GM23338 (cell line): ENCODE measurements around the gene STX16. TPM values are rescaled to one million over a fixed set of nuclear protein-coding genes. Genes with fewer than 3 reads are reported as not detected.

Experiments used
- ATAC-seq: fragments of 200-7000 bp; cut with Tn5 transposase; 3 replicates; pipeline ENCODE4 v1.9.1; 2020
- DNase-seq: peaks from one replicate; pipeline ENCODE4 v3.0.0-alpha.2; 2015; ENCODE audit warnings: low spot score
- H2AFZ ChIP-seq: fragments of 200-600 bp; sonication (generic); 2 replicates; pipeline ENCODE4 v1.8.0; 2016; ENCODE audit warnings: antibody characterized with exemption, mild to moderate bottlenecking, moderate library complexity
- H3F3A ChIP-seq: fragments of 200-600 bp; sonication (generic); replicated peaks from 2 replicates; pipeline ENCODE4 v1.8.0; 2017; ENCODE audit warnings: antibody characterized with exemption, mixed run types, low read depth
- H3K27ac ChIP-seq: fragments of 200-600 bp; sonication (generic); 2 replicates; pipeline ENCODE4 v1.6.1; 2016; ENCODE audit warnings: low read depth
- H3K27me3 ChIP-seq: fragments of 200-600 bp; sonication (generic); 2 replicates; pipeline ENCODE4 v1.8.0; 2016; ENCODE audit warnings: mild to moderate bottlenecking, mixed run types, moderate library complexity; ENCODE audit not compliant: insufficient read depth
- H3K36me3 ChIP-seq: fragments of 200-600 bp; sonication (generic); 2 replicates; pipeline ENCODE4 v1.8.0; 2016; ENCODE audit warnings: mild to moderate bottlenecking; ENCODE audit not compliant: insufficient read depth
- H3K4me1 ChIP-seq: fragments of 200-600 bp; sonication (generic); 2 replicates; pipeline ENCODE4 v1.8.0; 2016; ENCODE audit warnings: mild to moderate bottlenecking, moderate library complexity; ENCODE audit not compliant: insufficient read depth
- H3K4me2 ChIP-seq: fragments of 200-600 bp; sonication (generic); 2 replicates; pipeline ENCODE4 v1.7.1; 2017; ENCODE audit warnings: mixed run types
- H3K4me3 ChIP-seq: fragments of 200-600 bp; sonication (generic); 2 replicates; pipeline ENCODE4 v1.6.1; 2016; ENCODE audit warnings: mixed run types
- H3K79me2 ChIP-seq: fragments of 200-600 bp; sonication (generic); replicated peaks from 2 replicates; pipeline ENCODE4 v1.8.0; 2017; ENCODE audit warnings: mild to moderate bottlenecking; ENCODE audit not compliant: insufficient read depth
- H3K9me2 ChIP-seq: fragments of 200-600 bp; sonication (generic); 2 replicates; pipeline ENCODE4 v1.8.0; 2017; ENCODE audit not compliant: insufficient read depth
- H4K20me1 ChIP-seq: fragments of 200-600 bp; sonication (generic); replicated peaks from 2 replicates; pipeline ENCODE4 v1.8.0; 2017; ENCODE audit warnings: mild to moderate bottlenecking; ENCODE audit not compliant: insufficient read depth
- H3K27ac Mint-ChIP-seq: 2 replicates; pipeline ENCODE4 v1.8.0; 2020; ENCODE audit warnings: inconsistent platforms, mild to moderate bottlenecking, moderate library complexity, mixed read lengths
- H3K27me3 Mint-ChIP-seq: 3 replicates; pipeline ENCODE4 v1.8.0; 2022; ENCODE audit warnings: low read depth, mild to moderate bottlenecking, moderate library complexity, mixed read lengths, inconsistent platforms; ENCODE audit not compliant: insufficient read depth, poor library complexity
- H3K36me3 Mint-ChIP-seq: 3 replicates; pipeline ENCODE4 v1.8.0; 2021; ENCODE audit warnings: low read depth, mild to moderate bottlenecking, inconsistent platforms, moderate library complexity, mixed read lengths
- H3K4me1 Mint-ChIP-seq: 3 replicates; pipeline ENCODE4 v1.8.0; 2020; ENCODE audit warnings: mild to moderate bottlenecking, inconsistent platforms, mixed read lengths
- H3K4me3 Mint-ChIP-seq: 3 replicates; pipeline ENCODE4 v1.8.0; 2021; ENCODE audit warnings: moderate library complexity, mild to moderate bottlenecking, inconsistent platforms, mixed read lengths
- H3K9me3 Mint-ChIP-seq: 3 replicates; pipeline ENCODE4 v1.8.0; 2020; ENCODE audit warnings: moderate library complexity, mild to moderate bottlenecking, inconsistent platforms, mixed read lengths
- CREB1 ChIP-seq: fragments of 250-450 bp; sonication (Bioruptor Pico); IDR thresholded peaks from 2 replicates; pipeline ENCODE4 v1.5.0; 2020; ENCODE audit warnings: low read depth, mild to moderate bottlenecking, moderate library complexity
- EZH2phosphoT487 ChIP-seq: fragments of 200-600 bp; sonication (generic); IDR thresholded peaks from one replicate; pipeline ENCODE4 v1.8.1; 2018; ENCODE audit warnings: antibody characterized with exemption; ENCODE audit not compliant: unreplicated experiment
- JUNB ChIP-seq: IDR thresholded peaks from one replicate; pipeline ENCODE4 v1.6.1; 2016; ENCODE audit warnings: antibody characterized with exemption; ENCODE audit not compliant: unreplicated experiment
- POLR2AphosphoS5 ChIP-seq: IDR thresholded peaks from 2 replicates; pipeline ENCODE4 v1.6.1; 2016; ENCODE audit warnings: antibody characterized with exemption, low read depth
- ZNF114 ChIP-seq: fragments of 250-450 bp; sonication (Bioruptor Pico); IDR thresholded peaks from 2 replicates; pipeline ENCODE4 v1.5.0; 2020; ENCODE audit warnings: mild to moderate bottlenecking, moderate library complexity
- ZNF331 ChIP-seq: fragments of 250-450 bp; sonication (Bioruptor Pico); IDR thresholded peaks from 2 replicates; pipeline ENCODE4 v1.5.0; 2020; ENCODE audit warnings: low read depth, mild to moderate bottlenecking, moderate library complexity
- polyA plus RNA-seq: library from polyadenylated mRNA; unstranded; fragments of >200 nt; fragmentation: Nextera tagmentation; extraction: Ambion mirVana; gene quantifications from 2 replicates; pipeline ENCODE4 v1.2.1, GENCODE V29; 2016
- total RNA-seq: library from RNA; depleted of rRNA; stranded (reverse); fragments of >200 nt; shearing (Covaris generic); gene quantifications from 2 replicates; pipeline ENCODE4 v1.2.3, GENCODE V29; 2014
- TF ChIP-seq, protein P1 (sequence below), 2 experiments: fragments of 200-600 bp in 1 of 2; sonication (generic) in 1 of 2; conservative IDR thresholded peaks; 2 replicates each; pipeline versions ENCODE4 v1.5.1 to v1.6.1; 2016 to 2017; ENCODE audit warnings: antibody characterized with exemption in 2 of 2, low read depth in 2 of 2, mild to moderate bottlenecking in 2 of 2, moderate library complexity in 1 of 2
- TF ChIP-seq, protein P2 (sequence below): IDR thresholded peaks from one replicate; pipeline ENCODE4 v1.6.1; 2018; ENCODE audit warnings: antibody characterized with exemption; ENCODE audit not compliant: unreplicated experiment
- TF ChIP-seq, protein P3 (sequence below): IDR thresholded peaks from 2 replicates; pipeline ENCODE4 v1.6.1; 2016; ENCODE audit warnings: antibody characterized with exemption

STX16 gene
- total and polyA plus RNA-seq, 2 experiments from 2014 or later: 31.2 to 70.5 TPM

DNA sequence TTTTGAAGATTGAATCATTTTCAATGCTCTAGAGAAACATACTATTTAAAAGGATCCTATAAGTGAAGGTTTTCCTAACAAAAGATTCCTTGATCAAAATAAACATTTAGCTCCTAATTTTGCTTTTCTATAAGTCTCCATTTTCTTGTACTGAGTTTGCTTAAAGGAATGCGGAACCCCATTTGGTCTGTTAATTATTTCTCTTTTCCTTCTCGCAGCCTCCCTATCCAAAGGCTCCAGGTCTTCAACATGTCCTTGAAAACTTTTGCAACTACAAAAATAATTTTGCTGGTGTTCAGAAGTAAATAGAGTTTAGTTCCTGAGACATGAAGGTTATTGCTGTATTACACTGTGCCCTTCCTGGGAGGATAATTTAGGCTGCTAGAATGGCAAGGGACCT lies 33.2 kb downstream of the STX16 start:
- ATAC-seq (no peak), DNase-seq (no peak)
- H3F3A ChIP-seq: 0 out of 2 replicates have a peak, but pooled peaks cover 4% of the 10 kb centered on the region
- no peak overlapping the region for H2AFZ ChIP-seq
- Mint-ChIP-seq H3K4me3 (no peak overlapping the region), H3K36me3 (peaks cover 42% of the 10 kb centered on the region), H3K4me1 (peaks cover 15% of the 10 kb centered on the region), H3K9me3 (no peaks in the 10 kb centered on the region), H3K27me3 (peaks cover 8% of the 10 kb centered on the region), H3K27ac (no peak overlapping the region)
- H4K20me1 ChIP-seq: no peaks in the 10 kb centered on the region
- peaks cover 8% of the 10 kb centered on the region; the same call in 1 of the 2 replicates for H3K4me1 ChIP-seq
- H3K27me3 ChIP-seq: no peaks in the 10 kb centered on the region
- no peak overlapping the region for H3K27ac ChIP-seq
- no peaks in the 10 kb centered on the region for H3K79me2 ChIP-seq
- H3K4me3 ChIP-seq: no peak overlapping the region
- H3K4me2 ChIP-seq: no peak overlapping the region
- TF ChIP-seq JUNB (no peak), ZNF114 (CRISPR knock-in tag) (no peak), EZH2phosphoT487 (no peak), POLR2AphosphoS5 (no peak), ZNF331 (CRISPR knock-in tag) (no peak), CREB1 (no peak)
- TF ChIP-seq, protein P1, sequence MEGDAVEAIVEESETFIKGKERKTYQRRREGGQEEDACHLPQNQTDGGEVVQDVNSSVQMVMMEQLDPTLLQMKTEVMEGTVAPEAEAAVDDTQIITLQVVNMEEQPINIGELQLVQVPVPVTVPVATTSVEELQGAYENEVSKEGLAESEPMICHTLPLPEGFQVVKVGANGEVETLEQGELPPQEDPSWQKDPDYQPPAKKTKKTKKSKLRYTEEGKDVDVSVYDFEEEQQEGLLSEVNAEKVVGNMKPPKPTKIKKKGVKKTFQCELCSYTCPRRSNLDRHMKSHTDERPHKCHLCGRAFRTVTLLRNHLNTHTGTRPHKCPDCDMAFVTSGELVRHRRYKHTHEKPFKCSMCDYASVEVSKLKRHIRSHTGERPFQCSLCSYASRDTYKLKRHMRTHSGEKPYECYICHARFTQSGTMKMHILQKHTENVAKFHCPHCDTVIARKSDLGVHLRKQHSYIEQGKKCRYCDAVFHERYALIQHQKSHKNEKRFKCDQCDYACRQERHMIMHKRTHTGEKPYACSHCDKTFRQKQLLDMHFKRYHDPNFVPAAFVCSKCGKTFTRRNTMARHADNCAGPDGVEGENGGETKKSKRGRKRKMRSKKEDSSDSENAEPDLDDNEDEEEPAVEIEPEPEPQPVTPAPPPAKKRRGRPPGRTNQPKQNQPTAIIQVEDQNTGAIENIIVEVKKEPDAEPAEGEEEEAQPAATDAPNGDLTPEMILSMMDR (conservative IDR thresholded peaks at IDR 0.05; ENCODE audit: low read depth in 2 of 2): no peak
- TF ChIP-seq, protein P2, sequence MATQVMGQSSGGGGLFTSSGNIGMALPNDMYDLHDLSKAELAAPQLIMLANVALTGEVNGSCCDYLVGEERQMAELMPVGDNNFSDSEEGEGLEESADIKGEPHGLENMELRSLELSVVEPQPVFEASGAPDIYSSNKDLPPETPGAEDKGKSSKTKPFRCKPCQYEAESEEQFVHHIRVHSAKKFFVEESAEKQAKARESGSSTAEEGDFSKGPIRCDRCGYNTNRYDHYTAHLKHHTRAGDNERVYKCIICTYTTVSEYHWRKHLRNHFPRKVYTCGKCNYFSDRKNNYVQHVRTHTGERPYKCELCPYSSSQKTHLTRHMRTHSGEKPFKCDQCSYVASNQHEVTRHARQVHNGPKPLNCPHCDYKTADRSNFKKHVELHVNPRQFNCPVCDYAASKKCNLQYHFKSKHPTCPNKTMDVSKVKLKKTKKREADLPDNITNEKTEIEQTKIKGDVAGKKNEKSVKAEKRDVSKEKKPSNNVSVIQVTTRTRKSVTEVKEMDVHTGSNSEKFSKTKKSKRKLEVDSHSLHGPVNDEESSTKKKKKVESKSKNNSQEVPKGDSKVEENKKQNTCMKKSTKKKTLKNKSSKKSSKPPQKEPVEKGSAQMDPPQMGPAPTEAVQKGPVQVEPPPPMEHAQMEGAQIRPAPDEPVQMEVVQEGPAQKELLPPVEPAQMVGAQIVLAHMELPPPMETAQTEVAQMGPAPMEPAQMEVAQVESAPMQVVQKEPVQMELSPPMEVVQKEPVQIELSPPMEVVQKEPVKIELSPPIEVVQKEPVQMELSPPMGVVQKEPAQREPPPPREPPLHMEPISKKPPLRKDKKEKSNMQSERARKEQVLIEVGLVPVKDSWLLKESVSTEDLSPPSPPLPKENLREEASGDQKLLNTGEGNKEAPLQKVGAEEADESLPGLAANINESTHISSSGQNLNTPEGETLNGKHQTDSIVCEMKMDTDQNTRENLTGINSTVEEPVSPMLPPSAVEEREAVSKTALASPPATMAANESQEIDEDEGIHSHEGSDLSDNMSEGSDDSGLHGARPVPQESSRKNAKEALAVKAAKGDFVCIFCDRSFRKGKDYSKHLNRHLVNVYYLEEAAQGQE: no peak
- TF ChIP-seq, protein P3, sequence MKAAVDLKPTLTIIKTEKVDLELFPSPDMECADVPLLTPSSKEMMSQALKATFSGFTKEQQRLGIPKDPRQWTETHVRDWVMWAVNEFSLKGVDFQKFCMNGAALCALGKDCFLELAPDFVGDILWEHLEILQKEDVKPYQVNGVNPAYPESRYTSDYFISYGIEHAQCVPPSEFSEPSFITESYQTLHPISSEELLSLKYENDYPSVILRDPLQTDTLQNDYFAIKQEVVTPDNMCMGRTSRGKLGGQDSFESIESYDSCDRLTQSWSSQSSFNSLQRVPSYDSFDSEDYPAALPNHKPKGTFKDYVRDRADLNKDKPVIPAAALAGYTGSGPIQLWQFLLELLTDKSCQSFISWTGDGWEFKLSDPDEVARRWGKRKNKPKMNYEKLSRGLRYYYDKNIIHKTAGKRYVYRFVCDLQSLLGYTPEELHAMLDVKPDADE: no peak
- H3K36me3 ChIP-seq: no peaks in the 10 kb centered on the region; the same call in 1 of the 2 replicates
- H3K9me2 ChIP-seq: no peaks in the 10 kb centered on the region

DNA sequence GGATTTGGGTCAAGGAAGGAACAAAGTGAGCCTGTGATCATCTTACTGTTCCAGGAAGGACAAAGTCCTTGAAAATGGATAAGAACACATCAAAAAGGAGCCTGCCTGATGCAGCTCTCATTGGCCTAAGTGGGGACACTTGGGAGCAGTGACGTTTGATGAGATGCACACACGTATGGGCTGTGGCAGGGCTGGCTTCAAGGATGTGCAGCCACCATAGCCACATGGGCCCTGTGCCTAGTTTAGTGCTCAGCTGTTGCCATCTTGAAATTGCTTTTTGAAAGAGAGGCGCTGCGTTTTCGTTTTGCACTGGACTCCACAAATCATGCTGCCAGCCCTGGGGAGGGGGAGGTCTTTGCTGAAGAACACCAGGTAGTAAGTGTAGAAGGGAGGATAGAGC lies 34.9 kb downstream of the STX16 start:
- Mint-ChIP-seq H3K27ac (no peak overlapping the region), H3K4me1 (peaks cover 27% of the 10 kb centered on the region), H3K4me3 (no peak overlapping the region), H3K36me3 (peaks cover 26% of the 10 kb centered on the region), H3K27me3 (peaks cover 8% of the 10 kb centered on the region), H3K9me3 (no peaks in the 10 kb centered on the region)
- TF ChIP-seq, protein P3: no peak
- TF ChIP-seq, protein P2: no peak
- TF ChIP-seq POLR2AphosphoS5: no peak
- H3F3A ChIP-seq: 0 out of 2 replicates have a peak, but pooled peaks cover 9% of the 10 kb centered on the region
- H3K36me3 ChIP-seq: no peaks in the 10 kb centered on the region; the same call in 1 of the 2 replicates
- H4K20me1 ChIP-seq: no peaks in the 10 kb centered on the region
- no peak overlapping the region for H2AFZ ChIP-seq
- no peak for DNase-seq
- H3K4me1 ChIP-seq: peaks cover 17% of the 10 kb centered on the region; the same call in 1 of the 2 replicates
- H3K27me3 ChIP-seq: no peaks in the 10 kb centered on the region
- no peak for ATAC-seq
- no peak overlapping the region for H3K4me2 ChIP-seq
- H3K4me3 ChIP-seq: no peak overlapping the region
- H3K79me2 ChIP-seq: no peaks in the 10 kb centered on the region
- H3K27ac ChIP-seq: no peak overlapping the region
- H3K9me2 ChIP-seq: no peaks in the 10 kb centered on the region
